Mucosa of rectum (tissue), 2 donors: ENCODE data around the gene RPL5.

ENCODE experiments used
- H3K27ac ChIP-seq, 2 donors: one replicate each; pipeline ENCODE4 v1.7.0; 2013; ENCODE audit warnings: inconsistent platforms in 2 of 2, low read depth in 2 of 2, low read length in 2 of 2
- H3K27me3 ChIP-seq, 2 donors: one replicate each; pipeline ENCODE4 v1.7.0; 2013; ENCODE audit warnings: low read length in 2 of 2; ENCODE audit not compliant: control insufficient read depth in 2 of 2, insufficient read depth in 2 of 2
- H3K36me3 ChIP-seq, 2 donors: one replicate each; pipeline ENCODE4 v1.7.0; 2013; ENCODE audit warnings: low read length in 2 of 2; ENCODE audit not compliant: control insufficient read depth in 2 of 2, insufficient read depth in 2 of 2
- H3K4me1 ChIP-seq, 2 donors: one replicate each; pipeline ENCODE4 v1.7.0; 2013; ENCODE audit warnings: low read length in 2 of 2, mild to moderate bottlenecking in 1 of 2; ENCODE audit not compliant: control insufficient read depth in 2 of 2, insufficient read depth in 2 of 2
- H3K4me3 ChIP-seq, 2 donors: one replicate each; pipeline ENCODE4 v1.7.0; 2013; ENCODE audit warnings: low read length in 2 of 2
- H3K9ac ChIP-seq, 2 donors: one replicate each; pipeline ENCODE4 v1.7.0; 2013; ENCODE audit warnings: low read length in 2 of 2, low read depth in 1 of 2, mild to moderate bottlenecking in 1 of 2
- H3K9me3 ChIP-seq, 2 donors: one replicate each; pipeline ENCODE4 v1.7.0; 2013; ENCODE audit warnings: low read length in 2 of 2; ENCODE audit not compliant: control insufficient read depth in 2 of 2
- donor health status: healthy.
- donor health status: Normal muscosa, but diverticular disease.

Gene RPL5

DNA sequence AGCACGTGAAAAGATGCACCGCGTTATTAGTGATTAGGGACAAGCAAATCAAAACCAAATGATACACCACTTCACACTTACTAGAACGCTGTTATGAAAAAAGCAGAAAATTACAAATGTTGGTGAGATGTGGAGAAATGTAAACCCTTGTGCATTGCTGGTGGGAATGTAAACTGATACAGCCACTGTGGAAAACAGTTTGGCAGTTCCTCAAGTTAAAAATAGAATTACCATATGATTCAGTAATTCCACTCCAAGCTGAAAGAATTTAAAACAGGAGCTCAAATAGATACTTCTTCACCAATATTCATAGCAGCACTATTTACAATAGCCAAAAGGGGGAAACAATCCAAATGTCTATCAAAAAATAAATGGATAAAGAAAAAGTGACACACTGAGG, 36.7 kb upstream of the RPL5 start:
- Histone ChIP-seq H3K27me3 (no peaks in the 10 kb centered on the region), H3K36me3 (no peaks in the 10 kb centered on the region), H3K4me3 (no peak overlapping the region), H3K27ac (no peak overlapping the region), H3K4me1 (peaks cover 0 to 5% of the 10 kb centered on the region in 2 donors), H3K9me3 (no peaks in the 10 kb centered on the region), H3K9ac (no peak overlapping the region)

- Histone ChIP-seq H3K4me3 (no peak overlapping the region), H3K27ac (no peak overlapping the region), H3K36me3 (no peaks in the 10 kb centered on the region), H3K9me3 (no peaks in the 10 kb centered on the region), H3K4me1 (peaks cover 0 to 4% of the 10 kb centered on the region in 2 donors), H3K27me3 (no peaks in the 10 kb centered on the region), H3K9ac (no peak overlapping the region)
Observed at GRCh38 chr1:92797297-92797696, 34.5 kb upstream of the RPL5 start.

GRCh38 chr1:92797961-92798360, 33.9 kb upstream of the RPL5 start:
- no peak overlapping the region for H3K27ac ChIP-seq
- H3K36me3 ChIP-seq, result no peaks in the 10 kb centered on the region
- H3K4me3 ChIP-seq, result no peak overlapping the region
- no peaks in the 10 kb centered on the region for H3K9me3 ChIP-seq
- H3K27me3 ChIP-seq, result no peaks in the 10 kb centered on the region
- no peak overlapping the region for H3K9ac ChIP-seq
- no peaks in the 10 kb centered on the region for H3K4me1 ChIP-seq

GRCh38 chr1:92803140-92803887, 28.5 kb upstream of the RPL5 start:
- Histone ChIP-seq H3K4me3 (no peak overlapping the region), H3K9ac (no peak overlapping the region), H3K27me3 (no peaks in the 10 kb centered on the region), H3K36me3 (no peaks in the 10 kb centered on the region), H3K4me1 (peaks cover 5 to 6% of the 10 kb centered on the region in 2 donors), H3K27ac (no peak overlapping the region), H3K9me3 (no peaks in the 10 kb centered on the region)

DNA sequence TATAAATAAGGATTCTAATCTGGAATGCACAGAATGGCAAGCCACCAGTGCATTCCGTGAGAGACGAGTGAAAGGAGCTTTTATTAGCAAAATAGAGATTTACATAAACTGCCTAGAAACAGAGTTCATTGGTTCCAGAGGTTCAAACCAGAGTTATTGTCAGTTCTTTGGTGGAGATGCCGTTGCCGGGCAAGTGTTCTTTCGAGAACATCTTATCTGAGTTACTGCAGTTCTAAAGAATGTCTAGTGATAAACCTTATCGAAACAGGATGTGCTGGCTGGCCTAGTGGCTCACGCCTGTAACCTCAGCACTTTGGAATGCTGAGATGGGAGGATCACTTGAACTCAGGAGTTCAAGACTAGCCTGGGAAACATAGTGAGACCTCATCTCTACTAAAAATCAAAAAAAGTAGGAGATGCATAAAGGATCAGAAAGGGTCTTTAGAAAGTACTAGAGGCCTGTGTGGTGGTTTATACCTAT, 27.1 kb upstream of the RPL5 start:
- Histone ChIP-seq H3K9me3 (no peaks in the 10 kb centered on the region), H3K4me3 (peak overlapping the region in 1 of 2 donors; percentile 44), H3K36me3 (no peaks in the 10 kb centered on the region), H3K27ac (peak overlapping the region; percentile 43 to 62), H3K9ac (no peak overlapping the region), H3K27me3 (no peaks in the 10 kb centered on the region), H3K4me1 (peaks cover 5 to 6% of the 10 kb centered on the region in 2 donors)

GRCh38 chr1:92805216-92805615, 26.6 kb upstream of the RPL5 start:
- Histone ChIP-seq H3K9ac (no peak overlapping the region), H3K27ac (peak overlapping the region; percentile 43 to 62)

DNA sequence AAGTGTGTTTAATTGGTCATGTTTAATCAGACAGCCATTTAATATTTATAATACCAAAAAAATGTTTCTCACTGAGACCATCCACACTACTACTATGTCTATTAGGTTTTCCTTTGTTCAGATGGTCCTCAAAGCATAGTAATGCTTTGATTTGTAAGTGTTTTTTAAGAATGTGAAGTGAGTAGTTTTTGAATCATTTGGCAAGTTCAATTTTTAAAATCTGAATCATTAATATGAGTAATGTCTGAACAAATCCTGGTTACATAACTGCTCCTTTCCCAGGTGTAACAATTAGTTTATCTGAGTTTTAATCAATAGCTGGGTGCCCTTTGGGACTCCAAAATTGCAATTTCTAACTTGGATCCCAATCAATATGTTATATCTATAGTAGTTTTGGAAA, 23.5 kb upstream of the RPL5 start:
- Histone ChIP-seq H3K27me3 (no peaks in the 10 kb centered on the region), H3K27ac (no peak overlapping the region), H3K4me3 (no peak overlapping the region)

More at GRCh38 chr1:92805216-92805615, 26.6 kb upstream of the RPL5 start:
- no peaks in the 10 kb centered on the region for H3K9me3 ChIP-seq
- H3K4me1 ChIP-seq, result peaks cover 5 to 6% of the 10 kb centered on the region in 2 donors
- H3K36me3 ChIP-seq, result no peaks in the 10 kb centered on the region
- peak overlapping the region in 1 of 2 donors; percentile 44 for H3K4me3 ChIP-seq
- H3K27me3 ChIP-seq, result no peaks in the 10 kb centered on the region

DNA sequence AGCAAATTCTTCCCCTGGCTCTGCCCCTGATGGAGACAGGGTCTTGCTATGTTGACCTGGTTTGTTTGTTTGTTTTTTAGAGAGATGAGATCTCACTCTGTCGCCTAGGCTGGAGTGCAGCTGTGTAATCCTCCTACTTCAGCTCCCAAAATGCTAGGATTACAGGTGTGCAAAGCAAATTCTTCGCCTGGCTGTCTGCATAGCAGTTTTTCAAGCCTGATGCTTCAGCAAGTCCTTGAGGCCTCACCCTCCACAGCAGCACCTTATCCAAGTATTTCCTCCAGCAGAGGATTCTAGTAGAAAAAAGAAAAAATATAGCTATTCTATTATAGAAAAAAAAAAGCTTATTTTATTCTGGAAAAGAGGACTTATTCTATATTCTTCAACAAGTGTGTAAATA, 15.1 kb upstream of the RPL5 start:
- Histone ChIP-seq H3K27me3 (no peaks in the 10 kb centered on the region), H3K4me1 (peaks cover 10 to 18% of the 10 kb centered on the region in 2 donors), H3K9ac (peak overlapping the region in 1 of 2 donors; percentile 32), H3K27ac (peak overlapping the region; percentile 67 to 71), H3K9me3 (no peaks in the 10 kb centered on the region), H3K36me3 (no peaks in the 10 kb centered on the region), H3K4me3 (no peak overlapping the region)

More for the DNA sequence above, 23.5 kb upstream of the RPL5 start:
- Histone ChIP-seq H3K36me3 (no peaks in the 10 kb centered on the region), H3K9me3 (no peaks in the 10 kb centered on the region), H3K4me1 (peaks cover 5 to 6% of the 10 kb centered on the region in 2 donors), H3K9ac (no peak overlapping the region)

DNA sequence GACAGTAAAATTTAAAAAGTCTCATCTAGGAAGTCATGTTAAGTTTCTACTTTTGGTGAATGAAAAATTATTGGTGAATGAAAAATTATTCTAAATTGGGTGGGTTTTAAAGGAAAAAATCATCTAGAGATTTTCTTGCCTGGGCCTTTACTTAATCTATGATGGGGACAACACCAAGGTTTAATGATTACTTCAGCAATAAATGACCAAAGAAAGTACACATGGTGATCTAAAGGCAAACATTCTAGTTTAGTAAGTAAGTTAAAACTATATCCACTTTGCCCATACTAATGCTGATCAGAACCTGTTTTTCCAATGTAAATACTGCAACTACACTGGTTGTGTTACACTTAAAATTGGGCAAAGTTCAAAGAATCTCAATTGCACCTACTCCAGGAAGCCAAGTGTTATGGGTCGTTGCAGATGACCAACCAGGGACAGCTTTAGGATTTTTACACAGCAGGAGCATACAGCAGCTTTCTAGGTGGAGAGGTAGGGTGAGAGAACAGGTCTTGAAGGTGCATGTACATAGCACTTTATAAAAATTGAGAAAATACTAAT, 14.6 kb upstream of the RPL5 start:
- H3K9ac ChIP-seq, result peak overlapping the region in 1 of 2 donors; percentile 13
- peaks cover 10 to 18% of the 10 kb centered on the region in 2 donors for H3K4me1 ChIP-seq
- no peak overlapping the region for H3K4me3 ChIP-seq
- no peaks in the 10 kb centered on the region for H3K27me3 ChIP-seq
- H3K9me3 ChIP-seq, result no peaks in the 10 kb centered on the region
- no peaks in the 10 kb centered on the region for H3K36me3 ChIP-seq
- peak overlapping the region; percentile 67 to 79 for H3K27ac ChIP-seq

GRCh38 chr1:92817986-92818764, 13.7 kb upstream of the RPL5 start:
- no peak overlapping the region for H3K4me3 ChIP-seq
- H3K27ac ChIP-seq, result peak overlapping the region; percentile 67 to 79
- no peaks in the 10 kb centered on the region for H3K9me3 ChIP-seq
- no peaks in the 10 kb centered on the region for H3K27me3 ChIP-seq
- peaks cover 10 to 18% of the 10 kb centered on the region in 2 donors for H3K4me1 ChIP-seq
- peak overlapping the region; percentile 13 to 17 for H3K9ac ChIP-seq
- no peaks in the 10 kb centered on the region for H3K36me3 ChIP-seq
